Astrocyte of the spinal cord (primary cell): ENCODE measurements around the gene ZSWIM4.
A peak's percentile ranks its signal among the peaks of the same experiment; 100 is the strongest.

Experiments used
- DNase-seq: peaks from one replicate; pipeline ENCODE4 v3.0.0; 2011; ENCODE audit warnings: low read depth, low spot score
- H3K4me3 ChIP-seq: 2 replicates; pipeline ENCODE4 v1.5.1; 2011; ENCODE audit warnings: low read depth, mild to moderate bottlenecking, low read length, moderate library complexity
- in situ Hi-C: cut with HindIII; loops from 2 replicates; pipeline ENCODE4 v1.10.0; 2017; ENCODE audit warnings: low sequenced_read_pairs
- TF ChIP-seq, protein P1 (sequence below): IDR thresholded peaks from 2 replicates; pipeline ENCODE4 v1.5.1; 2012; ENCODE audit warnings: low read depth, mild to moderate bottlenecking, low read length, inconsistent platforms

ZSWIM4 gene

GRCh38 chr19:13757805-13758772 is 37.2 kb upstream of the ZSWIM4 start:
- H3K4me3 ChIP-seq, result no peak overlapping the region
- TF ChIP-seq, protein P1, sequence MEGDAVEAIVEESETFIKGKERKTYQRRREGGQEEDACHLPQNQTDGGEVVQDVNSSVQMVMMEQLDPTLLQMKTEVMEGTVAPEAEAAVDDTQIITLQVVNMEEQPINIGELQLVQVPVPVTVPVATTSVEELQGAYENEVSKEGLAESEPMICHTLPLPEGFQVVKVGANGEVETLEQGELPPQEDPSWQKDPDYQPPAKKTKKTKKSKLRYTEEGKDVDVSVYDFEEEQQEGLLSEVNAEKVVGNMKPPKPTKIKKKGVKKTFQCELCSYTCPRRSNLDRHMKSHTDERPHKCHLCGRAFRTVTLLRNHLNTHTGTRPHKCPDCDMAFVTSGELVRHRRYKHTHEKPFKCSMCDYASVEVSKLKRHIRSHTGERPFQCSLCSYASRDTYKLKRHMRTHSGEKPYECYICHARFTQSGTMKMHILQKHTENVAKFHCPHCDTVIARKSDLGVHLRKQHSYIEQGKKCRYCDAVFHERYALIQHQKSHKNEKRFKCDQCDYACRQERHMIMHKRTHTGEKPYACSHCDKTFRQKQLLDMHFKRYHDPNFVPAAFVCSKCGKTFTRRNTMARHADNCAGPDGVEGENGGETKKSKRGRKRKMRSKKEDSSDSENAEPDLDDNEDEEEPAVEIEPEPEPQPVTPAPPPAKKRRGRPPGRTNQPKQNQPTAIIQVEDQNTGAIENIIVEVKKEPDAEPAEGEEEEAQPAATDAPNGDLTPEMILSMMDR, result no peak
- in situ Hi-C loops, result no loop called here
- no peak for DNase-seq

DNA sequence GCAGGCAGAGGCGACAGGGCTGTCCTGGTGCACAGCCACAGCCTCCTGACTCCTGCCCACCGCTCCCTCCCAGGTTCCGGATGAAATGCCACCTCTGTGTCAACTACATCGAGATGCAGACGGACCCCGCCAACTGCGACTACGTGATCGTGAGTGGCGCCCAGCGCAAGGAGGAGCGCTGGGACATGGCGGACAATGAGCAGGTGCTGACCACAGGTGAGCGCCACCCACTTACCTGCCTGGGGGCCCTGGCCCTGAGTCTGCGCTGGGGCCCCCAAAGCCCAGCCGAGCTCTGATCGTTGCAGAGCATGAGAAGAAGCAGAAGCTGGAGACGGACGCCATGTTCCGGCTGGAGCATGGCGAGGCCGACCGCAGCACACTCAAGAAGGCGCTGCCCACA is 36.4 kb upstream of the ZSWIM4 start:
- in situ Hi-C loops, result no loop called here
- TF ChIP-seq, protein P1, result no peak
- no peak overlapping the region for H3K4me3 ChIP-seq
- DNase-seq, result no peak

GRCh38 chr19:13761423-13761822 is 33.8 kb upstream of the ZSWIM4 start:
- TF ChIP-seq, protein P1, result no peak
- in situ Hi-C loops, result no loop called here
- DNase-seq, result no peak
- H3K4me3 ChIP-seq, result no peak overlapping the region

DNA sequence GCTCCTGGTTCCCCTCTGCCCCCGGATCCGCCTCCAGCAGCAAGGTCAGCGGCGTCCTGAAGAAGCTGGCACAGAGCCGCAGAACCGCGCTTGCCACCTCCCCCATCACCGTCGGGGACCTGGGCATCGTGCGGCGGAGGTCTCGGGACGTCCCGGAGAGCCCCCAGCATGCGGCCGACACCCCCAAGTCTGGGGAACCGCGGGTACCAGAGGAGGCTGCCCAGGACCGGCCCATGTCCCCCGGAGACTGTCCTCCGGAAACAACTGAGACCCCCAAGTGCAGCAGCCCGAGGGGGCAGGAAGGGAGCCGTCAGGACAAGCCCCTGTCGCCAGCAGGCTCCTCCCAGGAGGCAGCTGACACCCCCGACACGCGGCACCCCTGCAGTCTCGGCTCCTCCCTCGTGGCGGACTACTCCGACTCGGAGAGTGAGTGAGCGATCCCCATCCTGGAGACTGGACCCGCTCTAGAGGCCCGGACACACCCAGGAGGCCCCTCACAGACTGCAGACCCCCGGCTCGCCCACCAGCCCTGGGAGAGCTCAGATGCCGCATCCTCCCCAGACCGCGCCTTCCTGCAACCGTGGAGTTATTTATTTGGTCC is 32.5 kb upstream of the ZSWIM4 start:
- TF ChIP-seq, protein P1, result no peak
- H3K4me3 ChIP-seq, result no peak overlapping the region
- in situ Hi-C loops, result no loop called here
- DNase-seq, result no peak

DNA sequence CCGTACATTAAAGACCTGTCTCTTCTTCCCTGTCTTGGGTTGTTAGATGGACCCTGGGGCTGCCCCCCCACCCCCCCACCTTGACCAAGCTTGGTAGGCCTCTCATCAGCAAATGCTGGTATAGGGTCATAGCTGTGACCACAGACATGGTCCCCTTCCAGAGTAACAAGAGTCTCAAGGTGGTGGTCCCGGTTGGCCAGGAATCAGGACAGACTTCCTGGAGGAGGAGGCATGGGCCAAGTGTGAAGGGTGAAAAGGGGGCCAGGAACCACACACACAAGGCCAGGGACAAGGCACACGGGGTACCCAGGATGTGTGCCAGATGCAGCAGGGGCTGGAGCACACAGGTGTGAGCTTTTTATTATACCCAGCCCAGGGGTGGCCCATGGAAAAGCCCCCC is 32.0 kb upstream of the ZSWIM4 start:
- TF ChIP-seq, protein P1, result no peak
- no peak for DNase-seq
- no peak overlapping the region for H3K4me3 ChIP-seq
- in situ Hi-C loops, result no loop called here

DNA sequence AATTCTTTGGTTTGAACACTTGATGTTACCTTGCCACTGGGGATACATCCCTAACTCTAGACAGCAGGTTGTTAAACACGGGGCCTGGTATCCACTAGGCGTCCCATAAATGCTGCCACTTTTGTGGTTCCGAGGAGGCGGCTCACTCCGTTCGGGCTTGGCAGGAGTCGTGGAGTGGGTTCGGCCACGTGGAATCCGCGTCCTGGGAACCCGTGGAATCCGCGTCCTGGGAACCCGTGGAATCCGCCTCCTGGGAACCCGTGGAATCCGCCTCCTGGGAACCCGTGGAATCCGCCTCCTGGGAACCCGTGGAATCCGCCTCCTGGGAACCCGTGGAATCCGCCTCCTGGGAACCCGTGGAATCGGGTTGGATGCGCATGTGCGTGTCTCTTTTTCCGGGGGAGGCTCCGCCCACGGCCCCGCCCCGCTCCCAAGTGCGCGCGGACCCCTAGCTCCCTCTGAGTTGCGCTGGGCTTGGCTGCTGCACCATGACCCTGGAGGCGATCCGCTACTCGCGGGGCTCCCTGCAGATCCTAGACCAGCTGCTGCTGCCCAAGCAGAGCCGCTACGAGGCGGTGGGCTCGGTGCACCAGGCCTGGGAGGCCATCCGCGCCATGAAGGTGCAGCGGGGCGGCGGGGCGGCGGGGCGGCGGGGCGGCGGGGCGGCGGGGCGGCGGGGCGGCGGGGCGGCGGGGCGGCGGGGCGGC is 31.0 kb upstream of the ZSWIM4 start, which contains the start of gene MRI1:
Gene MRI1, plus strand, starts transcription at position 422 of the 707 bp plus-strand sequence. Its CDS starts 67 bp downstream, at position 489.
- in situ Hi-C loops, result no loop called here
- peak; percentile 63 for DNase-seq
- peak within 1 kb of the TSS; percentile 72 for H3K4me3 ChIP-seq
- TF ChIP-seq, protein P1, result no peak
